K562 (cell line): ENCODE data around the gene FAM151A. TPM values are rescaled to one million over a fixed set of nuclear protein-coding genes. Genes with fewer than 3 reads are reported as not detected.

Experiments
- ATF2 ChIP-seq: sonication (generic); formaldehyde crosslinking; IDR thresholded peaks from 2 replicates; pipeline ENCODE4 v1.8.1; 2022; ENCODE audit warnings: missing genetic modification reagents
- BRF1 ChIP-seq: IDR thresholded peaks from 3 replicates; pipeline ENCODE4 v1.6.1; 2011; ENCODE audit warnings: borderline replicate concordance, mild to moderate bottlenecking; ENCODE audit not compliant: insufficient read length; ENCODE audit errors: extremely low read depth
- CHD4 ChIP-seq: fragments of 200-600 bp; sonication (generic); IDR thresholded peaks from 3 replicates; pipeline ENCODE4 v1.6.1; 2012; ENCODE audit warnings: low read depth, mild to moderate bottlenecking, mixed read lengths, low read length, inconsistent platforms; ENCODE audit not compliant: insufficient read depth, insufficient replicate concordance, poor library complexity, severe bottlenecking
- CREB3 ChIP-seq: fragments of 450-650 bp; conservative IDR thresholded peaks from 2 replicates; pipeline ENCODE4 v1.6.1; 2016; ENCODE audit warnings: missing genetic modification characterization, low read depth, mild to moderate bottlenecking, missing compliant biosample characterization, moderate library complexity
- FOXJ2 ChIP-seq: fragments of 200-800 bp; sonication (Bioruptor generic); IDR thresholded peaks from 2 replicates; pipeline ENCODE4 v1.6.1; 2016; ENCODE audit warnings: missing genetic modification characterization, missing compliant biosample characterization
- FOXP1 ChIP-seq: sonication (generic); formaldehyde crosslinking; IDR thresholded peaks from 2 replicates; pipeline ENCODE4 v1.8.0; 2022; ENCODE audit warnings: mild to moderate bottlenecking, missing genetic modification reagents
- FUS ChIP-seq: fragments of 200-400 bp; formaldehyde crosslinking; optimal IDR thresholded peaks from 2 replicates; pipeline ENCODE3; 2017; ENCODE audit warnings: low read depth, low read length
- HEY1 ChIP-seq: fragments of 250-450 bp; sonication (Bioruptor Pico); IDR thresholded peaks from 2 replicates; pipeline ENCODE4 v1.5.0; 2020; ENCODE audit warnings: mild to moderate bottlenecking, moderate library complexity, borderline replicate concordance
- NRF1 ChIP-seq, 2 experiments: fragments of 450-650 bp; IDR thresholded peaks in 1 of 2; conservative IDR thresholded peaks in 1 of 2; 2 replicates each; pipeline ENCODE4 v1.6.1; 2014; ENCODE audit warnings: mild to moderate bottlenecking in 2 of 2
- PCBP1 ChIP-seq: fragments of 200-400 bp; formaldehyde crosslinking; IDR thresholded peaks from 2 replicates; pipeline ENCODE4 v1.6.1; 2018; ENCODE audit warnings: mild to moderate bottlenecking, low read depth, low read length; ENCODE audit not compliant: poor library complexity, severe bottlenecking
- PHF8 ChIP-seq: fragments of 200-600 bp; sonication (generic); IDR thresholded peaks from 2 replicates; pipeline ENCODE4 v1.6.1; 2012; ENCODE audit warnings: mixed run types, mild to moderate bottlenecking, inconsistent platforms, low read length, moderate library complexity, borderline replicate concordance
- REST ChIP-seq, 2 experiments: fragments of 450-650 bp; formaldehyde crosslinking in 1 of 2; IDR thresholded peaks; 2 replicates each; pipeline versions ENCODE4 v1.4.0 to v1.6.1; 2014 to 2020; ENCODE audit warnings: mild to moderate bottlenecking in 2 of 2, borderline replicate concordance in 1 of 2, low read depth in 1 of 2
- TRIM28 ChIP-seq: fragments of 450-650 bp; IDR thresholded peaks from 2 replicates; pipeline ENCODE4 v1.6.1; 2017
- ZNF384 ChIP-seq: IDR thresholded peaks from 2 replicates; pipeline ENCODE4 v1.6.1; 2012; ENCODE audit warnings: low read depth, low read length, improper control_type of control experiment
- ZNF76 ChIP-seq: fragments of 250-450 bp; sonication (Bioruptor Pico); IDR thresholded peaks from 2 replicates; pipeline ENCODE4 v1.4.0; 2020; ENCODE audit warnings: mild to moderate bottlenecking, moderate library complexity, borderline replicate concordance
- polyA plus RNA-seq, 8 experiments: library from polyadenylated mRNA; depleted of rRNA in 4 of 8; stranded (reverse) in 5 of 8; unstranded in 3 of 8; fragments of >200 nt; fragmentation: Nextera tagmentation in 2 of 8; fragmentation: Illumina TruSeq in 1 of 8; extraction: Ambion mirVana in 2 of 8; extraction: Trizol in 1 of 8; gene quantifications; 2 replicates each; pipeline versions ENCODE4 v1.2.1 to v1.2.3, GENCODE V29; 2011 to 2014; ENCODE audit warnings: inconsistent platforms in 1 of 8, missing spikeins in 1 of 8
- total RNA-seq, 7 experiments: library from RNA; depleted of rRNA in 6 of 7; stranded (reverse); fragments of >200 nt in 6 of 7; fragmentation: Illumina TruSeq in 2 of 7; extraction: Trizol in 2 of 7; gene quantifications; 2 replicates each; pipeline versions ENCODE4 v1.2.1 to v1.2.3, GENCODE V29; 2011 to 2021; ENCODE audit warnings: low replicate concordance in 1 of 7
- TF ChIP-seq, protein P1 (sequence below): fragments of 450-650 bp; IDR thresholded peaks from 2 replicates; pipeline ENCODE4 v1.7.0; 2016; ENCODE audit warnings: borderline replicate concordance

The FAM151A gene
- total and polyA plus RNA-seq, 9 of the 15 experiments (the other 6 are each of a cell fraction or from before 2014, with no cell fraction given), result not detected

DNA sequence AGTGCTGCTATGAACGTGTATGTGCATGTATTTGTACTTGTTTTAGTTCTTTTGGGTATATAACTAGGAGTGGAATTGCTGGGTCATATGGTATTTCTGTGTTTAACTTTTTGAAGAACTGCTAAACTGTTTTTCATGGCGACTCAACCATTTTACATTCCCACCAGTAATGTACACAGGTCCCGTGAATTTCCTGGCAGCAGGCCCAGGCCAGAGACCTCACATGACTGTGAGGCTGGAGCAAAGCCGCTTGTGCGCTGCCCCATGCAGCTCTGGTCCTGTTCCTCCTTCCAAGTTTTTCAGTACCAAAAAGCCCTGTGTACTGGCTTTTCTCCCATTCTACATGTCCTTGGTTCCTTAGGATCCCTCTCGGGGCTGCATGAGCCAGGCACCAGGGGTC lies 45.7 kb downstream of the FAM151A start (continued):
- TF ChIP-seq ATF2 (CRISPR knock-in tag) (no peak), BRF1 (no peak), NRF1 (conservative IDR thresholded peaks at IDR 0.05 in 1 of 2, IDR thresholded peaks at IDR 0.05 in 1 of 2) (no peak), PHF8 (no peak), TRIM28 (no peak), FOXJ2 (tag) (peak; percentile 74), CHD4 (no peak), ZNF384 (no peak), REST (IDR thresholded peaks at IDR 0.05; ENCODE audit: borderline replicate concordance) (no peak), REST (CRISPR knock-in tag; IDR thresholded peaks at IDR 0.05; ENCODE audit: low read depth) (no peak), HEY1 (no peak), FOXP1 (CRISPR knock-in tag) (no peak), FUS (no peak), ZNF76 (CRISPR knock-in tag) (no peak), CREB3 (tag) (no peak), PCBP1 (no peak)
- TF ChIP-seq, protein P1, sequence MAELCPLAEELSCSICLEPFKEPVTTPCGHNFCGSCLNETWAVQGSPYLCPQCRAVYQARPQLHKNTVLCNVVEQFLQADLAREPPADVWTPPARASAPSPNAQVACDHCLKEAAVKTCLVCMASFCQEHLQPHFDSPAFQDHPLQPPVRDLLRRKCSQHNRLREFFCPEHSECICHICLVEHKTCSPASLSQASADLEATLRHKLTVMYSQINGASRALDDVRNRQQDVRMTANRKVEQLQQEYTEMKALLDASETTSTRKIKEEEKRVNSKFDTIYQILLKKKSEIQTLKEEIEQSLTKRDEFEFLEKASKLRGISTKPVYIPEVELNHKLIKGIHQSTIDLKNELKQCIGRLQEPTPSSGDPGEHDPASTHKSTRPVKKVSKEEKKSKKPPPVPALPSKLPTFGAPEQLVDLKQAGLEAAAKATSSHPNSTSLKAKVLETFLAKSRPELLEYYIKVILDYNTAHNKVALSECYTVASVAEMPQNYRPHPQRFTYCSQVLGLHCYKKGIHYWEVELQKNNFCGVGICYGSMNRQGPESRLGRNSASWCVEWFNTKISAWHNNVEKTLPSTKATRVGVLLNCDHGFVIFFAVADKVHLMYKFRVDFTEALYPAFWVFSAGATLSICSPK, result no peak
